Measurements from ENCODE around the gene NRROS.

The NRROS gene

GRCh38 chr3:196684548-196685407 lies 45.3 kb downstream of the NRROS start:
- DNase-seq (ENCODE audit: low spot score in 2 of 2), result peak; percentile 49 to 55
- peaks cover 15% of the 10 kb centered on the region for H3K4me1 Mint-ChIP-seq
- no peaks in the 10 kb centered on the region for H3K9me3 Mint-ChIP-seq
- peak overlapping the region; percentile 4 for H3K27ac Mint-ChIP-seq (ENCODE audit: low read depth)
- H3K27me3 Mint-ChIP-seq, result no peaks in the 10 kb centered on the region
- ATAC-seq (replicated peaks; ENCODE audit: extremely low read depth, poor library complexity, severe bottlenecking), result peak; percentile 71
- no peaks in the 10 kb centered on the region for H3K36me3 Mint-ChIP-seq (ENCODE audit: insufficient read depth)
- H3K4me3 Mint-ChIP-seq, result peak overlapping the region; percentile 61

DNA sequence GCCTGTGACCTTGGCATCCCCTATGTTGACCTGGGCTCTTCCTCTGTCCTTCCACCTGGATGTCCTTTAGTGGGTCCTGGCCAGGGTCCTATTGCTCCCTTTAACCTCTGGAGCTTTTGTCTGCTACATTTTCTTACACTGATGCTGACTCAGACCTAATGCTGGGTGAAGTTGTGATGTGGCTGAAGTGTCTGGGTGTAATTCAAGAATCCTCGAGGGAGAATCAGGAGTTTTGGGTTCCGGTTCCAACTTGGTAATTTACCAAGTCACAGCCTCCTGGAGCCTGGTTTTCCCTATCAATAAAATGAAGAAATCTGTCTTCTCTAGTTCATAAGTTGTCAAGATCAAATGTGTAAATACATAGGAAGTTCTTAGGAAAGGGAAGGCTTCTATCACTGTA lies 46.9 kb downstream of the NRROS start:
- H3K9me3 Mint-ChIP-seq, result no peaks in the 10 kb centered on the region

DNA sequence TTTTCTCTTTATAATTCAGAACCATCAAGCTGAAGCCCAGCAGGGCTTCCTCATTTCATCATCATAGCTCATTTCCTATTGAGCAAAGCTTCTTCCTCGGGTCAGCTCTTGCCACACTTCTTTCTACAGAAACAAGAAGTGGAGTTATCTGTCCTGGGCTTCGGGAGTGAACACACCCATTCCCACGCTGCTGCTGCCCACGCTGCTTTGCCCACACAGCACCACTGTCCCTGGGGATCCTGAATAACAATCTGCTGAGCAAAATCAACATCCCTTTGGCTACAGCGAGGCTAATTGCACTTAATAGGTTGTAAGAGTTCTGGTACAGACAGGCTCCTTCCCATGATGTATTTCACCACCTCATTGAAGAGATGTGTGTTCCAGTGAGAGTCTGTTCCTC lies 48.9 kb downstream of the NRROS start:
- DNase-seq (ENCODE audit: low spot score in 2 of 2) (no peak), ATAC-seq (replicated peaks; ENCODE audit: extremely low read depth, poor library complexity, severe bottlenecking) (no peak)

More for the DNA sequence above, 46.9 kb downstream of the NRROS start:
- H3K4me3 Mint-ChIP-seq, result no peak overlapping the region
- no peak overlapping the region for H3K27ac Mint-ChIP-seq (ENCODE audit: low read depth)
- ATAC-seq (replicated peaks; ENCODE audit: extremely low read depth, poor library complexity, severe bottlenecking) (no peak), DNase-seq (ENCODE audit: low spot score in 2 of 2) (no peak)
- H3K27me3 Mint-ChIP-seq, result no peaks in the 10 kb centered on the region
- H3K4me1 Mint-ChIP-seq, result peaks cover 15% of the 10 kb centered on the region
- H3K36me3 Mint-ChIP-seq (ENCODE audit: insufficient read depth), result no peaks in the 10 kb centered on the region

DNA sequence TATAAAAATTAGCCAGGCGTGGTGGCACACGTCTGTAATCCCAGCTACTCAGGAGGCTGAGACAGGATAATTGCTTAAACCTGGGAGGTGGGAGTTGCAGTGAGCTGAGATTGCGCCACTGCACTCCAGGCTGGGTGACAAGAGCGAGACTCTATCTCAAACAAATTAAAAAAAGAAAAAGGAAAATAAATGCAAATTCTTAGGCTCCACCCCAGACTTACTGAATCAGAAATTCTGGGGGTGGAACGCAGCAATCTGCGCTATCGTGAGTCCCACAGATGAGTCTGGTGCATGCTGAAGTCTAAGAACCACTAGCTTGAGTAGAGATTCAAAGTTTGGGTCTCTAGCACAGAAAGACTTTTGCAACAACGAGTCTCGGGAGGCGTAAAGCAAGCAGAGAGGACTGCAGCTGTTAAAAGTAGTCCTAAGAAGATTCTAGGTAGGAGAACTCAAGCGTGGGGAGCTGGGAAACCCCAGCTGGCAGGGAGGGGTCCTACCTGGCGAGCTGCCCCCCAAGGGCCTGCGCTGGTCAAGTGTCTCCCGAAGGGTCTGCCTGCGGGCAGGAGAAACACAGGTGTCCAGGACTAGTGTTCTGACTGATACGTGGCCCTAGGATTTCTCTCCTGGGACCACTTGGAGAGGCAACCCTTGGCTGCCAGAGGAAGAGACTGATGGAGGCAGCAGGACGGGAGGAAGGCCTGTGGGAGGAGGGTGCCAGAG lies 50.6 kb downstream of the NRROS start:
- H3K9me3 Mint-ChIP-seq, result no peaks in the 10 kb centered on the region
- peaks cover 6% of the 10 kb centered on the region for H3K36me3 Mint-ChIP-seq (ENCODE audit: insufficient read depth)
- no peak overlapping the region for H3K4me3 Mint-ChIP-seq
- no peak overlapping the region for H3K27ac Mint-ChIP-seq (ENCODE audit: low read depth)
- no peak for ATAC-seq (replicated peaks; ENCODE audit: extremely low read depth, poor library complexity, severe bottlenecking)
- no peak for DNase-seq (ENCODE audit: low spot score in 2 of 2)
- no peaks in the 10 kb centered on the region for H3K27me3 Mint-ChIP-seq
- H3K4me1 Mint-ChIP-seq, result peaks cover 5% of the 10 kb centered on the region

More for the DNA sequence above, 48.9 kb downstream of the NRROS start:
- H3K27ac Mint-ChIP-seq (ENCODE audit: low read depth), result no peak overlapping the region
- no peaks in the 10 kb centered on the region for H3K36me3 Mint-ChIP-seq (ENCODE audit: insufficient read depth)
- no peak overlapping the region for H3K4me3 Mint-ChIP-seq
- H3K4me1 Mint-ChIP-seq, result peaks cover 15% of the 10 kb centered on the region
- H3K27me3 Mint-ChIP-seq, result no peaks in the 10 kb centered on the region
- H3K9me3 Mint-ChIP-seq, result no peaks in the 10 kb centered on the region

DNA sequence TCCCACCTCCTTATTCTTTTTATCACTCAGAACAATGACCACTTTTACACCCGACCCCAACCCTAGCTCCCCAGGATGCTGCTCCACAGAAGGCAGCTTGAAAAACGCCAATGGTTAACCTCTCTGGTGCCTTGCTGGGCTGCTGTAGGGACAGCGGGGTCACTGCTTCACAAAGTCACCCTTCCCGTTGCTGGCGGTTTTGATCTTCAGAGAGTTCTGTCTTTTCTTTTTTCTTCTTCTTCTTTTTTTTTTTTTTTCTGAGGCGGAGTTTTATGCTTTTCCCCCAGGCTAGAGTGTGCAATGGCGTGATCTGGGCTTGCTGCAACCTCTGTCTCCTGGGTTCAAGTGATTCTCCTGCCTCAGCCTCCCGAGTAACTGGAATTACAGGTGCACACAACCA lies 51.9 kb downstream of the NRROS start:
- Mint-ChIP-seq H3K4me1 (peaks cover 4% of the 10 kb centered on the region), H3K27ac (ENCODE audit: low read depth) (no peak overlapping the region), H3K36me3 (ENCODE audit: insufficient read depth) (peaks cover 14% of the 10 kb centered on the region), H3K9me3 (no peaks in the 10 kb centered on the region), H3K27me3 (no peaks in the 10 kb centered on the region), H3K4me3 (no peak overlapping the region)
- DNase-seq (ENCODE audit: low spot score in 2 of 2) (no peak), ATAC-seq (replicated peaks; ENCODE audit: extremely low read depth, poor library complexity, severe bottlenecking) (no peak)

DNA sequence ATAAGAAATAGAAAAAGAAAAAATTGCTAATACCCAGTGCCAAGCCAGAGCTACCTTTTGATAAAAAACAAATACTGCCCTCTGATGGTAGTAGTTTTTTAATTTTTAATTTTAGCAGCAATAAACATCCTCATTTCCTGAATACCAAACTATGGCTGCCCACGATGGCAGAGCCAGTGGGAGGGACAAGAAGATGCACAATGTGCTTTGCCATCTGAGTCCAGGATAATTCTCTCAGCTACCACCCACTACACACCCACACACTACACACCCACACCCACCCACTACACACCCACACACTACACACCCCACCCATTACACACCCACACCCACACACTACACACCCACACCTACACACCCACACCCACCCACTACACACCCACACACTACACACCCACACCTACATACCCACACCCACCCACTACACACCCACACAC lies 54.7 kb downstream of the NRROS start:
- Mint-ChIP-seq H3K27me3 (no peaks in the 10 kb centered on the region), H3K4me3 (no peak overlapping the region), H3K4me1 (peaks cover 4% of the 10 kb centered on the region), H3K27ac (ENCODE audit: low read depth) (peak overlapping the region; percentile 64), H3K9me3 (no peaks in the 10 kb centered on the region), H3K36me3 (ENCODE audit: insufficient read depth) (peaks cover 14% of the 10 kb centered on the region)
- no peak for DNase-seq (ENCODE audit: low spot score in 2 of 2)
- ATAC-seq (replicated peaks; ENCODE audit: extremely low read depth, poor library complexity, severe bottlenecking), result peak; percentile 64

DNA sequence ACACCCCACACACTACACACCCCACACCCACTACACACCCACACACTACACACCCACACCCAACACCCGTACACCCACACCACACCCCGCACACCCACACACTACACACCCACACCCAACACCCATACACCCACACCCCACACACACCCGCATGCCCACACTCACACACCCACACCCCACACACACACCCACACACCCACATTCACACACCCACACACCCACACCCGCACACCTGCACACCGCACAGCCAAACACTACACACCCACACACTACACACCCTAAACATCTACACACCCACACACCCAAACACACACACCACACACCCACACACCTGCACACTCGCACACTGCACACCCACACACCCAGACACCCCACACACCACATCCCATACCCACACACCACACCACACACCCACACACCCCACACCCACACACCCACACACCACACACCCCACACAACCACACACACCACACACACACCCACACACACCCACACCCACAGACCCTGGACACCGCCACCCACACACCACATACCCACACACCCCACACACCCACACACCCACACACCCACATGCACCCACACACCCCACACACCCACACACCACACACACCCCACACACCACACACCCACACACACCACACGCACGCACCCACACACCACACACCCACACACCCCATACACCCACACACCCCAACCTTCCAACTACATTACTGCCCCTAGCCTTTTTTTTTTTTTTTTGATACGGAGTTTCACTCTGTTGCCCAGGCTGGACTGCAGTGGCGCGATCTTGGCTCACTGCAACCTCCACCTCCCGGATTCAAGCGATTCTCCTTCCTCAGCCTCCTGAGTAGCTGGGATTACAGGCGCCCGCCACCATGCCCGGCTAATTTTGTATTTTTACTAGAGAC lies 55.7 kb downstream of the NRROS start:
- H3K9me3 Mint-ChIP-seq, result no peaks in the 10 kb centered on the region
- H3K4me1 Mint-ChIP-seq, result peaks cover 4% of the 10 kb centered on the region
- peak overlapping the region; percentile 92 for H3K27ac Mint-ChIP-seq (ENCODE audit: low read depth)
- H3K27me3 Mint-ChIP-seq, result no peaks in the 10 kb centered on the region
- peaks cover 14% of the 10 kb centered on the region for H3K36me3 Mint-ChIP-seq (ENCODE audit: insufficient read depth)
- H3K4me3 Mint-ChIP-seq, result peak overlapping the region; percentile 18
- DNase-seq (ENCODE audit: low spot score in 2 of 2) (no peak), ATAC-seq (replicated peaks; ENCODE audit: extremely low read depth, poor library complexity, severe bottlenecking) (peak; percentile 57)

- DNase-seq (ENCODE audit: low spot score in 2 of 2) (no peak), ATAC-seq (replicated peaks; ENCODE audit: extremely low read depth, poor library complexity, severe bottlenecking) (no peak)
- no peaks in the 10 kb centered on the region for H3K27me3 Mint-ChIP-seq
- H3K4me1 Mint-ChIP-seq, result peaks cover 4% of the 10 kb centered on the region
- peak overlapping the region; percentile 18 for H3K4me3 Mint-ChIP-seq
- no peaks in the 10 kb centered on the region for H3K9me3 Mint-ChIP-seq
- peaks cover 14% of the 10 kb centered on the region for H3K36me3 Mint-ChIP-seq (ENCODE audit: insufficient read depth)
- peak overlapping the region; percentile 92 for H3K27ac Mint-ChIP-seq (ENCODE audit: low read depth)
These were observed 56.3 kb downstream of the NRROS start for GRCh38 chr3:196695849-196696226.

GRCh38 chr3:196697270-196697669 lies 57.8 kb downstream of the NRROS start:
- no peak for DNase-seq (ENCODE audit: low spot score in 2 of 2)
- Mint-ChIP-seq H3K4me3 (no peak overlapping the region), H3K27ac (ENCODE audit: low read depth) (no peak overlapping the region), H3K27me3 (no peaks in the 10 kb centered on the region), H3K36me3 (ENCODE audit: insufficient read depth) (peaks cover 14% of the 10 kb centered on the region), H3K4me1 (peaks cover 4% of the 10 kb centered on the region), H3K9me3 (no peaks in the 10 kb centered on the region)
- ATAC-seq (replicated peaks; ENCODE audit: extremely low read depth, poor library complexity, severe bottlenecking), result no peak

- Mint-ChIP-seq H3K27me3 (no peaks in the 10 kb centered on the region), H3K36me3 (ENCODE audit: insufficient read depth) (peaks cover 10% of the 10 kb centered on the region), H3K4me3 (no peak overlapping the region), H3K27ac (ENCODE audit: low read depth) (peak overlapping the region; percentile 35), H3K9me3 (no peaks in the 10 kb centered on the region), H3K4me1 (peaks cover 4% of the 10 kb centered on the region)
- DNase-seq (ENCODE audit: low spot score in 2 of 2), result no peak
- no peak for ATAC-seq (replicated peaks; ENCODE audit: extremely low read depth, poor library complexity, severe bottlenecking)
These were observed 60.3 kb downstream of the NRROS start for GRCh38 chr3:196699749-196700148.

DNA sequence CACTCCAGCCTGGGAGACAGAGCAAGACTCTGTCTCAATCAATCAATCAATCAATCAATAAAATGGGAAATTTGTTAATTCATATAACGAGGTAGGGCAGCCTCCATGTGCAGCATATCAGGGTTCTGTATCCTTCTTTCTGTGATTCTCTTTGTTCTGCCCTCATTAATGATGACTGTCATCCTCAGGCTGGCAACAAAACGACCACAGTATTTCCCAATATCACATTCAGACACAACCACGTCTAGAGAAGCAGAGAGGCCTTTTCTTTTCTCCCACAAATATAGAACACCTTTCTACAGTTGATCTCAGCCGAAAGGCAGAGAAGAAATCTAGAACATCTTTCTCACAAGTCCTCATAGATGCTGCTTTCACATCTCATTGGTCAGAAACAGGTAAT lies 61.3 kb downstream of the NRROS start:
- H3K9me3 Mint-ChIP-seq, result no peaks in the 10 kb centered on the region
- H3K27me3 Mint-ChIP-seq, result no peaks in the 10 kb centered on the region
- no peaks in the 10 kb centered on the region for H3K4me1 Mint-ChIP-seq
- no peak for DNase-seq (ENCODE audit: low spot score in 2 of 2)
- H3K4me3 Mint-ChIP-seq, result no peak overlapping the region
- no peak for ATAC-seq (replicated peaks; ENCODE audit: extremely low read depth, poor library complexity, severe bottlenecking)
- peaks cover 1% of the 10 kb centered on the region for H3K36me3 Mint-ChIP-seq (ENCODE audit: insufficient read depth)
- no peak overlapping the region for H3K27ac Mint-ChIP-seq (ENCODE audit: low read depth)

DNA sequence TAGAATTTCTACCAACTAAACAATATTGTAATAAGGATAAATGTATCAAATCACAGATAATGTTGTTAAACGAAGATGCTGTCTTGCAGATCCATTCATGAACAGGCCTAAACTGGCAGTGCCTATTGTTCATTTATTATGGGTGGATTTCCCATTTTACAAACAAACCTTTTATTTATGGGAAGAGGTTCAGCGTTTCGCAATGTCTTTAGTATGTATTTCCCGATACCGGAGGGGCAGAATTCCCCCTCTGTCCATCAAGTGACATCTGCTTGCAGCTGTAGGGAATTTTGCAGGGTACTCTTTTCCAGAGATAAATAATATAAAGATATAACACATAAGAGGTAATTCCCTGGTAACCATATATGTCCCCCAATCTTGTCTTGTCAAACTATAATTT lies 66.8 kb downstream of the NRROS start:
- no peaks in the 10 kb centered on the region for H3K27me3 Mint-ChIP-seq
- H3K9me3 Mint-ChIP-seq, result no peaks in the 10 kb centered on the region
- no peak for DNase-seq (ENCODE audit: low spot score in 2 of 2)
- no peak overlapping the region for H3K4me3 Mint-ChIP-seq
- ATAC-seq (replicated peaks; ENCODE audit: extremely low read depth, poor library complexity, severe bottlenecking), result no peak
- H3K4me1 Mint-ChIP-seq, result peaks cover 8% of the 10 kb centered on the region
- peaks cover 2% of the 10 kb centered on the region for H3K36me3 Mint-ChIP-seq (ENCODE audit: insufficient read depth)
- H3K27ac Mint-ChIP-seq (ENCODE audit: low read depth), result no peak overlapping the region
